GM12878 (cell line): ENCODE results near the gene S100A14. TPM values are rescaled to one million over a fixed set of nuclear protein-coding genes. Genes with fewer than 3 reads are reported as not detected.

ENCODE experiments used
- ATAC-seq: fragments of 200-7000 bp; cut with Tn5 transposase; 3 replicates; pipeline ENCODE4 v1.9.1; 2020; ENCODE audit warnings: mild to moderate bottlenecking, moderate library complexity
- BruUV-seq: library from RNA; stranded (reverse); fragments of 400-500 nt; replicated peaks from 2 replicates; lab custom pipeline; 2021; lab: Mats Ljungman, UMichigan
- CTCF ChIA-PET: fragments of 300-600 bp; sonication (Branson Sonifier 250); formaldehyde crosslinking; extraction: SDS; loops from one replicate; lab custom pipeline; 2021; ENCODE audit warnings: inconsistent platforms; lab: Yijun Ruan, JAX
- POLR2A ChIA-PET: fragments of 350-600 bp; formaldehyde crosslinking; extraction: SDS; loops from one replicate; lab custom pipeline; 2021; ENCODE audit warnings: inconsistent platforms; lab: Charles Lee
- RAD21 ChIA-PET: fragments of 300-600 bp; sonication (Branson Sonifier 250); formaldehyde crosslinking; loops from one replicate; lab custom pipeline; 2023; ENCODE audit warnings: antibody characterized with exemption; ENCODE audit not compliant: unreplicated experiment; lab: Charles Lee
- SMC1A ChIA-PET: fragments of 300-600 bp; sonication (Branson Sonifier 250); formaldehyde crosslinking; loops from one replicate; lab custom pipeline; 2023; ENCODE audit not compliant: unreplicated experiment, uncharacterized antibody; lab: Charles Lee
- DNase-seq: peaks from one replicate; pipeline ENCODE4 v3.0.0-alpha.2; 2011; ENCODE audit warnings: low read depth, low spot score
- FAIRE-seq: peaks from 3 replicates; lab custom pipeline; 2011; peaks lifted over from hg19 to GRCh38; lab: Jason Lieb, UNC
- H2AFZ ChIP-seq: 2 replicates; pipeline ENCODE4 v1.6.0; 2011; ENCODE audit warnings: low read depth, low read length, control low read depth; ENCODE audit not compliant: control insufficient read depth
- H3K27ac ChIP-seq: 2 replicates; pipeline ENCODE4 v1.5.1; 2011; ENCODE audit warnings: control low read depth; ENCODE audit not compliant: control insufficient read depth, insufficient read depth
- H3K27me3 ChIP-seq, 2 experiments: replicated peaks in 1 of 2; 2 replicates each; pipeline versions ENCODE4 v1.6.0 to v1.6.1; 2011; ENCODE audit warnings: low read length in 1 of 2; ENCODE audit not compliant: control insufficient read depth in 2 of 2, insufficient read depth in 2 of 2
- H3K36me3 ChIP-seq, 2 experiments: 2 replicates each; pipeline ENCODE4 v1.5.1; 2011; ENCODE audit warnings: low read length in 1 of 2; ENCODE audit not compliant: control insufficient read depth in 2 of 2, insufficient read depth in 2 of 2
- H3K4me1 ChIP-seq: 2 replicates; pipeline ENCODE4 v1.6.1; 2011; ENCODE audit warnings: mild to moderate bottlenecking, low read length, moderate library complexity, mixed read lengths; ENCODE audit not compliant: control insufficient read depth, insufficient read depth
- H3K4me2 ChIP-seq: 2 replicates; pipeline ENCODE4 v1.6.0; 2011; ENCODE audit warnings: control low read depth; ENCODE audit not compliant: control insufficient read depth, insufficient read depth
- H3K4me3 ChIP-seq: fragments of 200-600 bp; sonication (generic); 2 replicates; pipeline ENCODE4 v1.5.1; 2016
- H3K79me2 ChIP-seq: 2 replicates; pipeline ENCODE4 v1.6.0; 2011; ENCODE audit warnings: low read length; ENCODE audit not compliant: control insufficient read depth, insufficient read depth
- H3K9ac ChIP-seq: 2 replicates; pipeline ENCODE4 v1.8.0; 2011; ENCODE audit warnings: low read length, control low read depth, mixed read lengths; ENCODE audit not compliant: control insufficient read depth, insufficient read depth
- H3K9me3 ChIP-seq: replicated peaks from 3 replicates; pipeline ENCODE4 v1.5.1; 2011; ENCODE audit warnings: mild to moderate bottlenecking, low read length; ENCODE audit not compliant: control insufficient read depth, insufficient read depth
- H4K20me1 ChIP-seq: 2 replicates; pipeline ENCODE4 v1.6.0; 2011; ENCODE audit not compliant: control insufficient read depth, insufficient read depth
- MTA3 ChIP-seq: IDR thresholded peaks from 2 replicates; pipeline ENCODE4 v1.6.1; 2012; ENCODE audit warnings: low read length, inconsistent platforms, borderline replicate concordance
- NR2C2 ChIP-seq: IDR thresholded peaks from 2 replicates; pipeline ENCODE4 v1.6.1; 2011; ENCODE audit warnings: borderline replicate concordance, low read depth; ENCODE audit not compliant: control insufficient read depth, insufficient read length
- POU2F2 ChIP-seq: IDR thresholded peaks from 3 replicates; pipeline ENCODE4 v1.6.1; 2011; ENCODE audit warnings: low read depth, mild to moderate bottlenecking, low read length, borderline replicate concordance
- WGBS: methylation state at CpG from one replicate; pipeline ENCODE4 v1.1.6; 2016; ENCODE audit warnings: low lambda C conversion rate; ENCODE audit not compliant: insufficient replicate concordance, insufficient coverage; ENCODE audit errors: missing lambda C conversion rate; 5-methylcytosine and 5-hydroxymethylcytosine counted together
- in situ Hi-C: fragments of 300-500 bp; cut with MboI; formaldehyde crosslinking; loops from 9 replicates; pipeline ENCODE4 v1.14.3; 2018; ENCODE audit warnings: mixed read lengths
- intact Hi-C: fragments of 100-400 bp; cut with micrococcal nuclease; formaldehyde crosslinking; loops from one replicate; pipeline ENCODE4 v1.14.2; 2022; ENCODE audit not compliant: unreplicated experiment
- polyA plus RNA-seq, 11 experiments: library from polyadenylated mRNA; depleted of rRNA in 4 of 11; unstranded in 6 of 11; stranded (reverse) in 5 of 11; fragments of >200 nt; fragmentation: Nextera tagmentation in 4 of 11; fragmentation: Illumina TruSeq in 1 of 11; extraction: Ambion mirVana in 4 of 11; extraction: Trizol in 1 of 11; gene quantifications; 1 replicate in 1 of 11; 2 replicates in 10 of 11; pipeline versions ENCODE4 v1.2.1 to v1.2.3, GENCODE V29; 2011 to 2016; ENCODE audit warnings: inconsistent platforms in 2 of 11, missing spikeins in 2 of 11, low read depth in 1 of 11
- total RNA-seq, 4 experiments: library from RNA; depleted of rRNA in 3 of 4; stranded (reverse); fragments of >200 nt in 3 of 4; fragmentation: Illumina TruSeq in 1 of 4; extraction: Trizol in 1 of 4; gene quantifications; 2 replicates each; pipeline versions ENCODE4 v1.2.1 to v1.2.3, GENCODE V29; 2013 to 2021
- TF ChIP-seq, protein P1 (sequence below), 3 experiments: IDR thresholded peaks in 2 of 3; conservative IDR thresholded peaks in 1 of 3; 2 replicates each; pipeline ENCODE4 v1.5.1; 2011; ENCODE audit warnings: low read depth in 3 of 3, low read length in 3 of 3, mild to moderate bottlenecking in 3 of 3, control low read depth in 2 of 3, moderate library complexity in 2 of 3, inconsistent platforms in 1 of 3, mixed read lengths in 1 of 3; ENCODE audit not compliant: control insufficient read depth in 2 of 3, insufficient read depth in 1 of 3; ENCODE audit errors: extremely low read depth in 1 of 3

Gene S100A14
- total and polyA plus RNA-seq, 10 of the 15 experiments (the other 5 are each of a cell fraction or from before 2014, with no cell fraction given): 0.20 to 0.77 (median 0.45) TPM; not detected in 4

DNA sequence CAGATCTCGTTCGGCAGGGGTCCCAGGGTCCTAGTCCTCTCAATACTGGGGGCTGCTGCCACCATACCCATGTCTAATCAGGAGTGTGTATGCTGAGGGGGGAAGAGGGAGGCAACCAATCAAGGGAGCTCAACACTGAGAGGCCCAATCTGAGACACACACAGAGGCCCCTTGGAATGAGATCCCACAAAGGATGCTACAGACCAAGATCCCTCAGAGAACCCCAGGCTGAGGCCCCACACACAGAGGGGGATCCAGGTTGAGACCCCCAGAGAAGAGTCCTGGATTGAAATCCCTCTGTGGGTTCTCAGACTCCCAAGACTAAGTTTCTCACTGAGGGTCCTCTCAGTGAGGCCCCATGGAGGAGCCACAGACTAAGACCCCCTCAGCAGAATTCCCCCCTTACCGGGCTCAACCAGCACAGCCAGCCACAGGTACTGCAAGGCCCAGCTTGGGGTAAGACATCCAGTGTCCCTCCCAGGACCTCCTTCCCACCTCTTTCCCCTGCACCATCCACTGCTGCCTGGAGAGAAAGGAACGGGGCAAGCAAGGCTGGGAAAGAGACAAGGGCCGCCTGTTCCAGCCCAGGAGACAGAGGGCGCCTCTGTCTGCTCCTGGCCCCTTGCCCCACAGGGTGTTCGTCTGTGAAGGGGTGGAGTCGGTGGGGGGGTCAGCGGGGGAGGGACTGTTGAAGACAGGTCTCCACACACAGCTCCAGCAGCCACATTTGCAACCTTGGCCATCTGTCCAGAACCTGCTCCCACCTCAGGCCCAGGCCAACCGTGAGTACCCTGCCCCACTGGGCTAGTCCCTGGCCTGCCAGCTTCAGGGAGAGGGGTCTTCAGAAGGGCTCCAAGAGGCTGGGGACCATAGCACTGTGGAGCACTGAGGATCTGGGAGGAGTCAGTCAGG lies 11.8 kb upstream of the S100A14 start, which contains the start of gene S100A1:
Gene S100A1 (plus strand): TSS at position 720 of the 912 bp plus-strand sequence. CDS start 2,088 bp downstream, outside the sequence.
- TF ChIP-seq NR2C2: no peak
- TF ChIP-seq, protein P1, sequence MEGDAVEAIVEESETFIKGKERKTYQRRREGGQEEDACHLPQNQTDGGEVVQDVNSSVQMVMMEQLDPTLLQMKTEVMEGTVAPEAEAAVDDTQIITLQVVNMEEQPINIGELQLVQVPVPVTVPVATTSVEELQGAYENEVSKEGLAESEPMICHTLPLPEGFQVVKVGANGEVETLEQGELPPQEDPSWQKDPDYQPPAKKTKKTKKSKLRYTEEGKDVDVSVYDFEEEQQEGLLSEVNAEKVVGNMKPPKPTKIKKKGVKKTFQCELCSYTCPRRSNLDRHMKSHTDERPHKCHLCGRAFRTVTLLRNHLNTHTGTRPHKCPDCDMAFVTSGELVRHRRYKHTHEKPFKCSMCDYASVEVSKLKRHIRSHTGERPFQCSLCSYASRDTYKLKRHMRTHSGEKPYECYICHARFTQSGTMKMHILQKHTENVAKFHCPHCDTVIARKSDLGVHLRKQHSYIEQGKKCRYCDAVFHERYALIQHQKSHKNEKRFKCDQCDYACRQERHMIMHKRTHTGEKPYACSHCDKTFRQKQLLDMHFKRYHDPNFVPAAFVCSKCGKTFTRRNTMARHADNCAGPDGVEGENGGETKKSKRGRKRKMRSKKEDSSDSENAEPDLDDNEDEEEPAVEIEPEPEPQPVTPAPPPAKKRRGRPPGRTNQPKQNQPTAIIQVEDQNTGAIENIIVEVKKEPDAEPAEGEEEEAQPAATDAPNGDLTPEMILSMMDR (IDR thresholded peaks at IDR 0.05 in 2 of 3, conservative IDR thresholded peaks at IDR 0.05 in 1 of 3; ENCODE audit: control insufficient read depth in 2 of 3, extremely low read depth in 1 of 3, insufficient read depth in 1 of 3, low read depth in 3 of 3, low read length in 3 of 3): peak in 1 of 3 experiments; percentile 56; a peak in 1 of 6 replicates
- TF ChIP-seq MTA3: no peak
- TF ChIP-seq POU2F2: no peak
- in situ Hi-C loops: no loop called here
- FAIRE-seq (no peak), DNase-seq (no peak), ATAC-seq (no peak)
- Histone ChIP-seq H3K27me3 (no peaks in the 10 kb centered on the region), H3K4me1 (peaks cover 10% of the 10 kb centered on the region), H3K27ac (no peak within 1 kb of the TSS), H3K9me3 (no peaks in the 10 kb centered on the region), H3K4me3 (no peak within 1 kb of the TSS), H3K4me2 (peak within 1 kb of the TSS; percentile 67), H3K36me3 (no peaks in the 10 kb centered on the region), H3K9ac (peak within 1 kb of the TSS; percentile 22; the same call in 1 of the 2 replicates), H3K79me2 (no peaks in the 10 kb centered on the region), H2AFZ (peak within 1 kb of the TSS; percentile 49), H4K20me1 (no peaks in the 10 kb centered on the region)
- CTCF ChIA-PET: interaction anchor here (0.7 to 5.2 kb wide), 25 partner anchors 10 to 422 kb away, joined by 3 to 66 read pairs (median 4); partner anchors contain the start of genes RAB13, S100A14, S100A16 and S100A5
- intact Hi-C loops: no loop called here
- BruUV-seq: no TSS peak
- SMC1A ChIA-PET: interaction anchor here (1.0 to 4.9 kb wide), 10 partner anchors 10 to 96 kb away, joined by 3 to 31 read pairs (median 5); partner anchors contain the start of genes ILF2 and S100A14
- POLR2A ChIA-PET: interaction anchor here (0.8 kb wide), 1 partner anchor 14 kb away, joined by 5 read pairs; no protein-coding TSS in a partner anchor
- RAD21 ChIA-PET: interaction anchor here (1.1 to 3.7 kb wide), 8 partner anchors 10 to 93 kb away, joined by 3 to 25 read pairs (median 6); partner anchors contain the start of gene S100A14
- WGBS: 88% methylated on average over 9 of the region's 10 CpGs
